ENCODE data around the gene C2. TPM values are rescaled to one million over a fixed set of nuclear protein-coding genes. Genes with fewer than 3 reads are reported as not detected.
A peak's percentile ranks its signal among the peaks of the same experiment; 100 is the strongest.

The C2 gene
- total RNA-seq, 4 donors from 2014 or later, result 30.6 to 96.1 (median 46.0) TPM

GRCh38 chr6:31889331-31889972 lies 38.1 kb upstream of the C2 start:
- TF ChIP-seq CTCF (IDR thresholded peaks at IDR 0.05), result no peak
- ATAC-seq (ENCODE audit: low FRiP score) (no peak), DNase-seq (ENCODE audit: low spot score) (no peak)

GRCh38 chr6:31892821-31893220 lies 34.7 kb upstream of the C2 start:
- no peak for ATAC-seq (ENCODE audit: low FRiP score)
- no peak for DNase-seq (ENCODE audit: low spot score)
- TF ChIP-seq CTCF (IDR thresholded peaks at IDR 0.05), result no peak

- TF ChIP-seq CTCF (IDR thresholded peaks at IDR 0.05), result no peak
- no peak for DNase-seq (ENCODE audit: low spot score)
- no peak for ATAC-seq (ENCODE audit: low FRiP score)
These were observed 31.0 kb upstream of the C2 start for GRCh38 chr6:31896493-31896855.

GRCh38 chr6:31896856-31897611 lies 30.5 kb upstream of the C2 start:
- DNase-seq (ENCODE audit: low spot score) (no peak), ATAC-seq (ENCODE audit: low FRiP score) (no peak)
- TF ChIP-seq CTCF (IDR thresholded peaks at IDR 0.05), result no peak

- DNase-seq (ENCODE audit: low spot score) (peak; percentile 51), ATAC-seq (ENCODE audit: low FRiP score) (peak; percentile 31)
- no peak for TF ChIP-seq CTCF (IDR thresholded peaks at IDR 0.05)
These were observed 29.7 kb upstream of the C2 start, which contains the start of gene EHMT2 for GRCh38 chr6:31897612-31898382. Gene EHMT2, minus strand, starts transcription at chr6:31897698. Its CDS starts 21 bp downstream, at chr6:31897677.

- DNase-seq (ENCODE audit: low spot score) (no peak), ATAC-seq (ENCODE audit: low FRiP score) (no peak)
- no peak for TF ChIP-seq CTCF (IDR thresholded peaks at IDR 0.05)
These were observed 29.0 kb upstream of the C2 start for GRCh38 chr6:31898383-31899011.
